Neuronal stem cell (in vitro differentiated cells): Measurements from ENCODE around the gene RANBP17.
"Not testable (repeated sequence)": the region's sequence is repeated elsewhere in the genome, so short reads cannot be mapped to it uniquely, and the experiment has no call there.

Source experiments
- DNase-seq: peaks from one replicate; pipeline ENCODE4 v3.0.0-alpha.2; 2013; ENCODE audit warnings: low spot score
- H2AFZ ChIP-seq: one replicate; pipeline ENCODE4 v1.6.1; 2013; ENCODE audit warnings: mild to moderate bottlenecking, low read length, inconsistent platforms
- H2AK5ac ChIP-seq: 2 replicates; pipeline ENCODE4 v1.6.1; 2013; ENCODE audit warnings: low read depth, mild to moderate bottlenecking, inconsistent platforms, low read length, moderate library complexity, mixed read lengths
- H2BK120ac ChIP-seq: 2 replicates; pipeline ENCODE4 v1.6.1; 2013; ENCODE audit warnings: low read depth, mild to moderate bottlenecking, inconsistent platforms, low read length, moderate library complexity, mixed read lengths
- H2BK12ac ChIP-seq: one replicate; pipeline ENCODE4 v1.6.1; 2013; ENCODE audit warnings: low read length, inconsistent platforms
- H2BK15ac ChIP-seq: 2 replicates; pipeline ENCODE4 v1.6.1; 2013; ENCODE audit warnings: mild to moderate bottlenecking, low read length, inconsistent platforms, mixed read lengths
- H2BK5ac ChIP-seq: one replicate; pipeline ENCODE4 v1.6.1; 2013; ENCODE audit warnings: inconsistent platforms, mild to moderate bottlenecking, low read length, moderate library complexity
- H3K14ac ChIP-seq: one replicate; pipeline ENCODE4 v1.6.1; 2013; ENCODE audit warnings: low read length, inconsistent platforms
- H3K18ac ChIP-seq: 2 replicates; pipeline ENCODE4 v1.6.1; 2013; ENCODE audit warnings: low read length, inconsistent platforms
- H3K23ac ChIP-seq: 2 replicates; pipeline ENCODE4 v1.6.1; 2013; ENCODE audit warnings: low read depth, mild to moderate bottlenecking, mixed read lengths, low read length, inconsistent platforms; ENCODE audit not compliant: poor library complexity
- H3K27ac ChIP-seq: replicated peaks from 3 replicates; pipeline ENCODE4 v1.5.1; 2013; ENCODE audit warnings: low read length, inconsistent platforms
- H3K27me3 ChIP-seq, 3 experiments: 2 replicates each; pipeline ENCODE4 v1.6.1; 2013; ENCODE audit warnings: low read length in 3 of 3, mild to moderate bottlenecking in 2 of 3, inconsistent platforms in 1 of 3, low read depth in 1 of 3, mixed read lengths in 1 of 3, moderate library complexity in 1 of 3; ENCODE audit not compliant: control insufficient read depth in 3 of 3, insufficient read depth in 3 of 3
- H3K36me3 ChIP-seq, 2 donors: replicated peaks in 1 of 2; 2 replicates each; pipeline ENCODE4 v1.6.1; 2013; ENCODE audit warnings: low read length in 2 of 2; ENCODE audit not compliant: control insufficient read depth in 2 of 2, insufficient read depth in 2 of 2
- H3K4ac ChIP-seq: 2 replicates; pipeline ENCODE4 v1.6.1; 2013; ENCODE audit warnings: inconsistent platforms, mild to moderate bottlenecking, low read length, moderate library complexity
- H3K4me1 ChIP-seq, 2 donors: 1 replicate in 1 of 2; 2 replicates in 1 of 2; pipeline ENCODE4 v1.6.1; 2013; ENCODE audit warnings: low read length in 2 of 2, low read depth in 1 of 2; ENCODE audit not compliant: control insufficient read depth in 2 of 2, insufficient read depth in 1 of 2
- H3K4me2 ChIP-seq: one replicate; pipeline ENCODE4 v1.6.1; 2013; ENCODE audit warnings: mild to moderate bottlenecking, low read length, inconsistent platforms; ENCODE audit not compliant: insufficient read depth, poor library complexity, severe bottlenecking
- H3K4me3 ChIP-seq, 2 donors: 2 replicates each; pipeline ENCODE4 v1.5.1; 2013; ENCODE audit warnings: low read length in 2 of 2, mild to moderate bottlenecking in 2 of 2, inconsistent platforms in 1 of 2, moderate library complexity in 1 of 2
- H3K79me1 ChIP-seq: one replicate; pipeline ENCODE4 v1.6.1; 2013; ENCODE audit warnings: low read depth, mild to moderate bottlenecking, inconsistent platforms, low read length, moderate library complexity
- H3K9ac ChIP-seq: one replicate; pipeline ENCODE4 v1.6.1; 2013; ENCODE audit warnings: mild to moderate bottlenecking, low read depth, low read length, inconsistent platforms; ENCODE audit not compliant: poor library complexity
- H3K9me3 ChIP-seq, 2 donors: replicated peaks in 1 of 2; 2 replicates each; pipeline versions ENCODE3 to v1.6.1; 2013; ENCODE audit warnings: low read length in 2 of 2, mild to moderate bottlenecking in 2 of 2, inconsistent platforms in 1 of 2, low read depth in 1 of 2, mixed read lengths in 1 of 2, moderate library complexity in 1 of 2; ENCODE audit not compliant: control insufficient read depth in 2 of 2, insufficient read depth in 1 of 2
- H4K8ac ChIP-seq: one replicate; pipeline ENCODE4 v1.6.1; 2013; ENCODE audit warnings: low read depth, mild to moderate bottlenecking, inconsistent platforms, low read length, moderate library complexity
- H4K91ac ChIP-seq: one replicate; pipeline ENCODE4 v1.6.1; 2013; ENCODE audit warnings: low read length, low read depth, mild to moderate bottlenecking, inconsistent platforms; ENCODE audit not compliant: poor library complexity
- WGBS, 2 donors: extraction: QIAGEN DNeasy Blood & Tissue Kit; methylation state at CpG; one replicate each; pipeline ENCODE4 v1.1.7; 2013; ENCODE audit warnings: missing lambda C conversion rate in 2 of 2, mixed read lengths in 1 of 2; ENCODE audit not compliant: insufficient read length in 2 of 2, insufficient replicate concordance in 1 of 2; ENCODE audit errors: extremely low coverage in 2 of 2; 5-methylcytosine and 5-hydroxymethylcytosine counted together

Gene RANBP17

GRCh38 chr5:170833981-170834380 is 27.8 kb upstream of the RANBP17 start:
- not testable (repeated sequence) for H3K4me1 ChIP-seq, H2BK12ac ChIP-seq, H2BK120ac ChIP-seq, DNase-seq, H3K4ac ChIP-seq, H2AK5ac ChIP-seq, H3K27ac ChIP-seq, H3K18ac ChIP-seq, H3K14ac ChIP-seq, H3K36me3 ChIP-seq, H3K9ac ChIP-seq, H2BK15ac ChIP-seq, H3K79me1 ChIP-seq, H3K4me3 ChIP-seq, H3K4me2 ChIP-seq, H3K27me3 ChIP-seq, H4K8ac ChIP-seq, H2BK5ac ChIP-seq, H3K9me3 ChIP-seq, H2AFZ ChIP-seq, H4K91ac ChIP-seq, H3K23ac ChIP-seq
- WGBS, 2 donors, result no CpG with 5 or more reads among the region's 2 CpGs

- no peak overlapping the region for H2BK12ac ChIP-seq
- H2AFZ ChIP-seq, result no peak overlapping the region
- no peak overlapping the region for H3K23ac ChIP-seq
- no peak overlapping the region for H3K4me3 ChIP-seq
- H3K36me3 ChIP-seq, result no peaks in the 10 kb centered on the region
- H3K4me1 ChIP-seq, result no peaks in the 10 kb centered on the region
- no peak overlapping the region for H3K14ac ChIP-seq
- no peak overlapping the region for H2BK5ac ChIP-seq
- no peak overlapping the region for H3K9ac ChIP-seq
- H3K79me1 ChIP-seq, result no peaks in the 10 kb centered on the region
- H3K4me2 ChIP-seq, result no peak overlapping the region
- no peak overlapping the region for H3K27ac ChIP-seq
- no peak overlapping the region for H3K18ac ChIP-seq
- H3K4ac ChIP-seq, result no peak overlapping the region
- no peak overlapping the region for H2AK5ac ChIP-seq
- DNase-seq, result no peak
- H3K27me3 ChIP-seq, result no peaks in the 10 kb centered on the region
- no peaks in the 10 kb centered on the region for H3K9me3 ChIP-seq
- H2BK15ac ChIP-seq, result no peak overlapping the region
- H4K8ac ChIP-seq, result no peak overlapping the region
- WGBS, 2 donors, result no CpG with 5 or more reads among the region's 4 CpGs
- no peak overlapping the region for H2BK120ac ChIP-seq
- H4K91ac ChIP-seq, result no peak overlapping the region
Observed at GRCh38 chr5:170836226-170836625, 25.6 kb upstream of the RANBP17 start.

GRCh38 chr5:170843870-170844269 is 17.9 kb upstream of the RANBP17 start:
- WGBS, 2 donors, result no CpG with 5 or more reads among the region's 2 CpGs

DNA sequence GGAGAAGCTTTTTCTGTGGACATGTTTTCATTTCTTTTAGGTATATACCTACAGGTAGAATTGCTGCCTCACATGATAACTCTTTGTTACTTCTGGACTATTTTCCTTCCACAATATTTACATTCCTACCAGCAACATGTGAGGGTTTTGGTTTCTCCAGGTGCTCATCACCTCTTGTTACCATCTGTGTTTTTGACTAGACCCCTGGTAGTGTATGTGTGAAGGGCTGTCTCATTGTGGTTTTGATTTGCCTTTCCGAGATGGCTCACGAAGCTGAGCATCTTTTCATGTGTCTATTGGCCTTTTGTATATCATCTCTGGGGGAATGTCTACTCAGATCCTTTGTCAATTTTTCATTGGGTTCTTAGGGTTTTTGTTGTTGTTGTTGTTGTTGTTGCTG is 17.2 kb upstream of the RANBP17 start:
- no peak for DNase-seq
- H3K14ac ChIP-seq, result no peak overlapping the region
- no peaks in the 10 kb centered on the region for H3K79me1 ChIP-seq

More at GRCh38 chr5:170843870-170844269, 17.9 kb upstream of the RANBP17 start:
- Histone ChIP-seq H3K27me3 (no peaks in the 10 kb centered on the region), H3K36me3 (no peaks in the 10 kb centered on the region), H2AFZ (no peak overlapping the region), H3K4me1 (no peaks in the 10 kb centered on the region), H3K14ac (no peak overlapping the region), H2BK5ac (no peak overlapping the region), H3K27ac (no peak overlapping the region), H3K9me3 (no peaks in the 10 kb centered on the region), H3K4ac (no peak overlapping the region), H3K9ac (no peak overlapping the region), H2BK15ac (no peak overlapping the region), H3K4me2 (no peak overlapping the region), H3K23ac (no peak overlapping the region), H2BK120ac (no peak overlapping the region), H4K8ac (no peak overlapping the region), H3K79me1 (no peaks in the 10 kb centered on the region), H3K4me3 (no peak overlapping the region), H4K91ac (no peak overlapping the region), H3K18ac (no peak overlapping the region), H2AK5ac (no peak overlapping the region), H2BK12ac (no peak overlapping the region)
- no peak for DNase-seq

More for the DNA sequence above, 17.2 kb upstream of the RANBP17 start:
- Histone ChIP-seq H2AFZ (no peak overlapping the region), H3K36me3 (no peaks in the 10 kb centered on the region), H3K9ac (no peak overlapping the region), H3K4ac (no peak overlapping the region), H3K27me3 (no peaks in the 10 kb centered on the region), H3K27ac (no peak overlapping the region), H2BK5ac (no peak overlapping the region), H4K8ac (no peak overlapping the region), H2AK5ac (no peak overlapping the region), H3K23ac (no peak overlapping the region), H3K18ac (no peak overlapping the region), H2BK12ac (no peak overlapping the region), H3K4me1 (no peaks in the 10 kb centered on the region), H3K9me3 (no peaks in the 10 kb centered on the region), H4K91ac (no peak overlapping the region), H2BK15ac (no peak overlapping the region), H3K4me2 (no peak overlapping the region), H3K4me3 (no peak overlapping the region), H2BK120ac (no peak overlapping the region)
- no CpG with 5 or more reads among the region's 2 CpGs for WGBS, 2 donors
